KMS-11 (cell line): Measurements from ENCODE around the gene RTTN.

ENCODE experiments used
- H2AFZ ChIP-seq: fragments of 200-600 bp; sonication (generic); 2 replicates; pipeline ENCODE4 v1.6.1; 2016; ENCODE audit warnings: antibody characterized with exemption, mixed run types, low read depth
- H3K27ac ChIP-seq: fragments of 200-600 bp; sonication (generic); 2 replicates; pipeline ENCODE4 v1.6.1; 2016; ENCODE audit warnings: mild to moderate bottlenecking, mixed run types
- H3K27me3 ChIP-seq: fragments of 200-600 bp; sonication (generic); 2 replicates; pipeline ENCODE4 v1.6.1; 2017; ENCODE audit warnings: mild to moderate bottlenecking, low read depth, mixed run types, moderate library complexity; ENCODE audit not compliant: insufficient read depth
- H3K36me3 ChIP-seq: fragments of 200-600 bp; sonication (generic); 2 replicates; pipeline ENCODE4 v1.6.1; 2017; ENCODE audit warnings: mild to moderate bottlenecking, mixed run types; ENCODE audit not compliant: insufficient read depth
- H3K4me1 ChIP-seq: fragments of 200-600 bp; sonication (generic); 2 replicates; pipeline ENCODE4 v1.6.1; 2016; ENCODE audit warnings: mild to moderate bottlenecking, low read depth, mixed run types; ENCODE audit not compliant: poor library complexity, severe bottlenecking
- H3K4me2 ChIP-seq: fragments of 200-600 bp; sonication (generic); 2 replicates; pipeline ENCODE4 v1.7.0; 2016; ENCODE audit warnings: mild to moderate bottlenecking, mixed run types
- H3K4me3 ChIP-seq: fragments of 200-600 bp; sonication (generic); IDR thresholded peaks from 2 replicates; pipeline ENCODE4 v1.6.1; 2017; ENCODE audit warnings: low read depth, low read length, mixed read lengths; ENCODE audit not compliant: insufficient read depth
- H3K79me2 ChIP-seq: fragments of 200-600 bp; sonication (generic); 2 replicates; pipeline ENCODE4 v1.6.1; 2016; ENCODE audit warnings: low read depth, mixed run types; ENCODE audit not compliant: insufficient read depth
- H3K9ac ChIP-seq: fragments of 200-600 bp; sonication (generic); 2 replicates; pipeline ENCODE4 v1.6.1; 2016; ENCODE audit warnings: mild to moderate bottlenecking, mixed run types
- H4K20me1 ChIP-seq: fragments of 200-600 bp; sonication (generic); 2 replicates; pipeline ENCODE4 v1.6.1; 2016; ENCODE audit warnings: mild to moderate bottlenecking, mixed run types; ENCODE audit not compliant: insufficient read depth
- TF ChIP-seq, protein P1 (sequence below): fragments of 200-600 bp; sonication (generic); conservative IDR thresholded peaks from 2 replicates; pipeline ENCODE4 v1.6.1; 2017; ENCODE audit warnings: low read depth, mild to moderate bottlenecking, antibody characterized with exemption, low read length, moderate library complexity, mixed read lengths

The RTTN gene

DNA sequence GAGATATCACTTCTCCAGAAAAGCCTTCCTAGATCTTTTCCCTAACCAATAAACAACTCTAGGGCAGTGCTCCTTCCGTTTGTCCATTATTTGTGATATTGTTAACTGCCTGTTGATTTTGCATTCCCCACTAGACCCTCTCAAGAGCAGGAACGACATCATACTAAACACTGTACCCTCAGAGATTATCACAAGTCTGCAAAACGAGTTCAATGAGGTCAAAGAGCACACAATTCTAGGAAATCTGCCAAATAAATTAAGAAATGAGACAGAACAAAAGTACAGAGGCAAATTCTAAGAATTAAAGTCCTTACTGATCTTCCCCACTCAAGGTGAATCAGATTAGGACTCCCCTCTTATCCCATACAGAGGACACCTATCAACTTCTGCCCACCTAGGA lies 7.6 kb downstream of the RTTN start:
- Histone ChIP-seq H3K36me3 (peaks cover 25% of the 10 kb centered on the region; the same call in 1 of the 2 replicates), H4K20me1 (no peaks in the 10 kb centered on the region), H2AFZ (no peak overlapping the region), H3K4me1 (peaks cover 89% of the 10 kb centered on the region), H3K79me2 (peaks cover 22% of the 10 kb centered on the region; the same call in 1 of the 2 replicates), H3K9ac (no peak overlapping the region), H3K27ac (peak overlapping the region; percentile 82; the same call in 1 of the 2 replicates), H3K27me3 (no peaks in the 10 kb centered on the region), H3K4me3 (no peak overlapping the region), H3K4me2 (no peak overlapping the region; the same call in 1 of the 2 replicates)
- TF ChIP-seq, protein P1, sequence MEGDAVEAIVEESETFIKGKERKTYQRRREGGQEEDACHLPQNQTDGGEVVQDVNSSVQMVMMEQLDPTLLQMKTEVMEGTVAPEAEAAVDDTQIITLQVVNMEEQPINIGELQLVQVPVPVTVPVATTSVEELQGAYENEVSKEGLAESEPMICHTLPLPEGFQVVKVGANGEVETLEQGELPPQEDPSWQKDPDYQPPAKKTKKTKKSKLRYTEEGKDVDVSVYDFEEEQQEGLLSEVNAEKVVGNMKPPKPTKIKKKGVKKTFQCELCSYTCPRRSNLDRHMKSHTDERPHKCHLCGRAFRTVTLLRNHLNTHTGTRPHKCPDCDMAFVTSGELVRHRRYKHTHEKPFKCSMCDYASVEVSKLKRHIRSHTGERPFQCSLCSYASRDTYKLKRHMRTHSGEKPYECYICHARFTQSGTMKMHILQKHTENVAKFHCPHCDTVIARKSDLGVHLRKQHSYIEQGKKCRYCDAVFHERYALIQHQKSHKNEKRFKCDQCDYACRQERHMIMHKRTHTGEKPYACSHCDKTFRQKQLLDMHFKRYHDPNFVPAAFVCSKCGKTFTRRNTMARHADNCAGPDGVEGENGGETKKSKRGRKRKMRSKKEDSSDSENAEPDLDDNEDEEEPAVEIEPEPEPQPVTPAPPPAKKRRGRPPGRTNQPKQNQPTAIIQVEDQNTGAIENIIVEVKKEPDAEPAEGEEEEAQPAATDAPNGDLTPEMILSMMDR: no peak

DNA sequence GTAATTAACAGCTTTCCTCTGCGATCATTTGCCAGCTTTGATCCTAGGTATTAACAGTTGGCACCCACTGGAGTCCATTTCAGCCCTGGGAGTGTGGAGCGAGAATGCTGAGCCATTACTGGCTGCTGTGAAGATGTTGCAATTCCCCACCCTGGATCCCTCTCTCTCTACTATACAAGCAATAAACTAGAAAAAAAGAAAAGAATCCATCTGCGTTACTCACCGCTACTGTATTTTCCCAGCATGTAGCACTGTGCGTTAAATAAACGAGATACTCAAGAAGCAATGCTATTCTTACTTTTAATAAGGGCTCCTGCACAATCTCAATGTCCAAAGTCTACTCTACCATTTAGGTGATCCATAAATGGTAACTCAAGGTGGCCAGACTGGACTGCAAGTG lies 8.5 kb downstream of the RTTN start:
- no peak overlapping the region for H3K4me3 ChIP-seq
- TF ChIP-seq, protein P1: no peak
- H2AFZ ChIP-seq: no peak overlapping the region
- peak overlapping the region; percentile 77 for H3K4me2 ChIP-seq
- no peak overlapping the region for H3K9ac ChIP-seq
- peaks cover 14% of the 10 kb centered on the region; the same call in 1 of the 2 replicates for H3K79me2 ChIP-seq
- peaks cover 90% of the 10 kb centered on the region for H3K4me1 ChIP-seq
- H3K27ac ChIP-seq: peak overlapping the region; percentile 82; the same call in 1 of the 2 replicates
- no peaks in the 10 kb centered on the region for H4K20me1 ChIP-seq
- H3K36me3 ChIP-seq: peaks cover 23% of the 10 kb centered on the region; the same call in 1 of the 2 replicates
- H3K27me3 ChIP-seq: no peaks in the 10 kb centered on the region

DNA sequence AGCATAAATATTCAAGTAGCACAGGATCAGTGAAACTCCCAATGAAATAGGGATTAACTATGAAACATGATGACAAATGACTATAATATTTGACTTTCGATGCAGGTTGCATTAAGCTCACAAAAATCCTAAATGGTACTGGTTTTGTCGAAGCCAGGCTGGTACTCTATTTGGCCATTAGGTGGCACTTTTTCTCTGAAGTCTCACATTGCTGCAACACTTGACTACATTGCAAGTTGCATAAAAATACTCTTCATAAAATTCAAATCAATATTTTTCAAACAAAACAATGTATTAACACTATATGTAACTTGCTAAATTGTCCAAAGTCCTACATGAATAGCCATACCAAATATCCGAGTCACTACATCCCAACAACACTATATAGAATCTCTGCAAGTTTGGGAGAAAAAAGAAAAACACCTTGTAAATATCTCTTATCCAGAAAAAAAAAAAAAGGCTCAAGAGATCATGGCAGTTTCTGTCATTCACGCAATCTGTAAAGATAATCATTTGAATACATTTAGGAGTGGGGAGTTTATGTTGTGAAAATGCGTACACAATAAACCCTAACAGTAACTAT lies 9.5 kb downstream of the RTTN start:
- Histone ChIP-seq H3K4me1 (peaks cover 95% of the 10 kb centered on the region), H3K4me3 (no peak overlapping the region), H3K4me2 (peak overlapping the region; percentile 77), H3K27ac (peak overlapping the region; percentile 82), H3K79me2 (peaks cover 9% of the 10 kb centered on the region; the same call in 1 of the 2 replicates), H2AFZ (no peak overlapping the region), H4K20me1 (no peaks in the 10 kb centered on the region), H3K9ac (peak overlapping the region; percentile 15; the same call in 1 of the 2 replicates), H3K36me3 (peaks cover 20% of the 10 kb centered on the region; the same call in 1 of the 2 replicates), H3K27me3 (no peaks in the 10 kb centered on the region)
- TF ChIP-seq, protein P1: peak; percentile 94

DNA sequence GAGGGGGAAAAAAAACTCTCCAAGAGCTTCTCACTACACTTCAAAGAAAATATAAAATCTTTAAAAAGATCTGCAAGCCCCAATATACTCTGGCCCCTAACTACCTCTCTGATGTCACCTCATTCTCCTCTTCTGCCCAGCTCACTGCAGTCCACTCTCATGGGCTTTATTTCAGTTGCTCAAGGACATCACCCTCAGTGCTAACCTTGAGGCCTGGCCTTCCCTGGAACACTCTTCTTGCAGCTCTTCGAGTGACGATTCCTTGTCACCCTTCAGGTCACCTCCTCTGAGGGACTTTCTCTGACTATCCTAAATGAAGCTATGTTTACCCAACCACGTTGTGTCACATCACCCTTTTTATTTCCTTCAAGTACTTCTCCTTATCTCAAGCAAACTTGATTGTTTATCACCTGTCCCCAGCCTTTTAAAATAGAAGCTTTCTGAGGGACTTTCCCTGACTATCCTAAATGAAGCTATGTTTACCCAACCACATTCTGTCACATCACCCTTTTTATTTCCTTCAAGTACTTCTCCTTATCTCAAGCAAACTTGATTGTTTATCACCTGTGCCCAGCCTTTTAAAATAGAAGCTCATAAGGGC lies 10.4 kb downstream of the RTTN start:
- Histone ChIP-seq H3K9ac (peak overlapping the region; percentile 15), H3K4me2 (peak overlapping the region; percentile 77), H3K27ac (peak overlapping the region; percentile 82)

More for the DNA sequence above, 10.4 kb downstream of the RTTN start:
- H3K79me2 ChIP-seq: peaks cover 9% of the 10 kb centered on the region; the same call in 1 of the 2 replicates
- no peaks in the 10 kb centered on the region for H3K27me3 ChIP-seq
- H2AFZ ChIP-seq: no peak overlapping the region
- H3K4me3 ChIP-seq: no peak overlapping the region
- H3K36me3 ChIP-seq: peaks cover 15% of the 10 kb centered on the region; the same call in 1 of the 2 replicates
- TF ChIP-seq, protein P1: no peak
- peaks cover 91% of the 10 kb centered on the region for H3K4me1 ChIP-seq
- H4K20me1 ChIP-seq: no peaks in the 10 kb centered on the region
